Loucy (cell line): ENCODE data around the gene PITPNC1.

ENCODE experiments used
- EZH2phosphoT487 ChIP-seq: fragments of 200-600 bp; IDR thresholded peaks from 2 replicates; pipeline ENCODE4 v1.6.1; 2018; ENCODE audit warnings: antibody characterized with exemption, mild to moderate bottlenecking, moderate library complexity, borderline replicate concordance
- TF ChIP-seq, protein P1 (sequence below): fragments of 200-600 bp; sonication (generic); conservative IDR thresholded peaks from 2 replicates; pipeline ENCODE4 v1.5.1; 2014; ENCODE audit warnings: mild to moderate bottlenecking, antibody characterized with exemption, low read length

DNA sequence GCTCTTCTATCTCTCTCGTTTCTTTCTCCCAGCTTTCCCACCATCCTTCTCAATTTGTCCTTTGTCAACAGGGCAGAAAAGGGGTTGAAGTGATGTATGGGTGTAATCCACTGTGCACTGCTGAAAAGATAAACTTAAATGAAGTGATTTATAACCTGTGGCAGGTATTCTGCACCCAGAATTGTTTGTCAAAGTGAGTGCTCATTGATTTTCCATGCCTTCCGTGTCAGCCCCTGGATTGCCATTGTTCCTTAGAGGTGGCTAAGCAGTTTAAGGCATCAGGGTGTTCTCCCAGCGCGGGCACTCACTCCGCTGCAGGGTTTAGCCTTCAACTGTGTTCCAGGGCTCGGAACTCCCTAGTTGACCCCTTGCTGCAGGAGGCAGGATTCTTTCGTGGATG lies 82.9 kb downstream of the PITPNC1 start:
- TF ChIP-seq, protein P1, sequence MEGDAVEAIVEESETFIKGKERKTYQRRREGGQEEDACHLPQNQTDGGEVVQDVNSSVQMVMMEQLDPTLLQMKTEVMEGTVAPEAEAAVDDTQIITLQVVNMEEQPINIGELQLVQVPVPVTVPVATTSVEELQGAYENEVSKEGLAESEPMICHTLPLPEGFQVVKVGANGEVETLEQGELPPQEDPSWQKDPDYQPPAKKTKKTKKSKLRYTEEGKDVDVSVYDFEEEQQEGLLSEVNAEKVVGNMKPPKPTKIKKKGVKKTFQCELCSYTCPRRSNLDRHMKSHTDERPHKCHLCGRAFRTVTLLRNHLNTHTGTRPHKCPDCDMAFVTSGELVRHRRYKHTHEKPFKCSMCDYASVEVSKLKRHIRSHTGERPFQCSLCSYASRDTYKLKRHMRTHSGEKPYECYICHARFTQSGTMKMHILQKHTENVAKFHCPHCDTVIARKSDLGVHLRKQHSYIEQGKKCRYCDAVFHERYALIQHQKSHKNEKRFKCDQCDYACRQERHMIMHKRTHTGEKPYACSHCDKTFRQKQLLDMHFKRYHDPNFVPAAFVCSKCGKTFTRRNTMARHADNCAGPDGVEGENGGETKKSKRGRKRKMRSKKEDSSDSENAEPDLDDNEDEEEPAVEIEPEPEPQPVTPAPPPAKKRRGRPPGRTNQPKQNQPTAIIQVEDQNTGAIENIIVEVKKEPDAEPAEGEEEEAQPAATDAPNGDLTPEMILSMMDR = no peak
- no peak for TF ChIP-seq EZH2phosphoT487
